GM23338 (cell line): ENCODE measurements around the gene BICDL1.

Source experiments
- CTCF ChIP-seq, 2 experiments: fragments of 200-600 bp in 1 of 2; sonication (generic) in 1 of 2; conservative IDR thresholded peaks; 2 replicates each; pipeline versions ENCODE4 v1.5.1 to v1.6.1; 2016 to 2017; ENCODE audit warnings: antibody characterized with exemption in 2 of 2, low read depth in 2 of 2, mild to moderate bottlenecking in 2 of 2, moderate library complexity in 1 of 2
- EZH2 ChIP-seq: fragments of 200-600 bp; sonication (generic); IDR thresholded peaks from one replicate; pipeline ENCODE4 v1.8.0; 2017; ENCODE audit warnings: antibody characterized with exemption, mild to moderate bottlenecking, low read depth; ENCODE audit not compliant: unreplicated experiment
- EZH2phosphoT487 ChIP-seq: fragments of 200-600 bp; sonication (generic); IDR thresholded peaks from one replicate; pipeline ENCODE4 v1.8.1; 2018; ENCODE audit warnings: antibody characterized with exemption; ENCODE audit not compliant: unreplicated experiment
- NANOG ChIP-seq: IDR thresholded peaks from 2 replicates; pipeline ENCODE4 v1.6.1; 2016; ENCODE audit warnings: antibody characterized with exemption, borderline replicate concordance
- POLR2AphosphoS5 ChIP-seq: IDR thresholded peaks from 2 replicates; pipeline ENCODE4 v1.6.1; 2016; ENCODE audit warnings: antibody characterized with exemption, low read depth
- REST ChIP-seq: IDR thresholded peaks from one replicate; pipeline ENCODE4 v1.6.1; 2018; ENCODE audit warnings: antibody characterized with exemption; ENCODE audit not compliant: unreplicated experiment
- ZNF331 ChIP-seq: fragments of 250-450 bp; sonication (Bioruptor Pico); IDR thresholded peaks from 2 replicates; pipeline ENCODE4 v1.5.0; 2020; ENCODE audit warnings: low read depth, mild to moderate bottlenecking, moderate library complexity

DNA sequence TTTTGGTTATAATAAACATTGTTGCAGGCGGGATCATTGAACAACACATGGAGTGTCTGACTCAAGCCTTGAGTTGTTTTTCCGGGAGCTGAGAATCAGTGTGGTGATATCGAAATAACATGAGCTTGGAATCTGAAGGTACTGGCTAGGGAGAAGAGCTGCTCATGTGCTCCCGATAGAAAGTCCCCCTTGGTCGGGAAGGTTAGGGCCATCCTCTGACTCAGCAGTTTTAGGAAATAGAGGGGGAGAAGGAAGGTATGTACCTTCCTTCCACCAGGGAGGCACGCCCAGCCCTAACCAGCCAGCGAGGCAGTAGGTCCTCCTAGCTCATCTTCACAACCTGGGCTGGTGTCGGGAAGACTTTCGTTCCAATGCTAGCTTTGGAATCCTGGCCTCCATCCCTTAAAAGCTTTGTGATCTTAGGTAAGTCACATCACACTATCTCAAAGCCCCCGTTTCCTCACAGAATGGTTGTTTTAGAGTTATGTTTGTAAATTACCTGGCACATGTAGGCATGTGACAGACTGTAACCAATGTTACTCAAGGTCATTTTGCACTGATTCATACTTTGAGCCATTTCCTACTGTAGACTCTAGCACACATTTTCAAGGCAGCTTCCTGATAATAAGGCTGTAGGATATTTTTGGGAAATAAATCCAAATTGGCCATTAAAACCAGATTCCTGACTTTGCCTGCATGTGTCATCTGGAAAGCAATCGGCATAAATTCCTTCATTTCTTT, 129.5 kb downstream of the BICDL1 start:
- TF ChIP-seq CTCF (conservative IDR thresholded peaks at IDR 0.05; ENCODE audit: low read depth in 2 of 2), result no peak
- no peak; the same call in 1 of the 2 replicates for TF ChIP-seq POLR2AphosphoS5
- TF ChIP-seq ZNF331, result no peak
- no peak for TF ChIP-seq REST
- TF ChIP-seq EZH2phosphoT487, result no peak
- no peak for TF ChIP-seq EZH2
- TF ChIP-seq NANOG, result no peak
